ENCODE data around the gene HS3ST1. TPM values are rescaled to one million over a fixed set of nuclear protein-coding genes. Genes with fewer than 3 reads are reported as not detected.

HS3ST1 gene
- total RNA-seq, 1 donor from 2014 or later = 3.2 TPM

- DNase-seq (ENCODE audit: low spot score) = no peak
- intact Hi-C loops (cut with DNase I) = no loop called here
Measured at GRCh38 chr4:11348449-11349088, 80.1 kb downstream of the HS3ST1 start.

GRCh38 chr4:11344916-11345315, 83.8 kb downstream of the HS3ST1 start:
- intact Hi-C loops (cut with DNase I) = no loop called here

More at GRCh38 chr4:11348449-11349088, 80.1 kb downstream of the HS3ST1 start:
- ATAC-seq = no peak

GRCh38 chr4:11343536-11343935, 85.2 kb downstream of the HS3ST1 start:
- ATAC-seq (no peak), DNase-seq (ENCODE audit: low spot score) (no peak)
- intact Hi-C loops (cut with DNase I) = no loop called here

More at GRCh38 chr4:11344916-11345315, 83.8 kb downstream of the HS3ST1 start:
- DNase-seq (ENCODE audit: low spot score) (no peak), ATAC-seq (no peak)

Small RNAs within 50 kb of the gene (microRNA-seq; reads per million reads assigned to microRNA genes)
- not detected for gene MIR572

Measured in sciatic nerve (tissue), 2 donors.